ENCODE results near the gene ABCB11.
A peak's percentile ranks its signal among the peaks of the same experiment; 100 is the strongest.
"Not testable (repeated sequence)": the region's sequence is repeated elsewhere in the genome, so short reads cannot be mapped to it uniquely, and the experiment has no call there.

ABCB11 gene

GRCh38 chr2:168969865-168970264, 61.3 kb downstream of the ABCB11 start:
- DNase-seq, result no peak

GRCh38 chr2:168968342-168968741, 62.8 kb downstream of the ABCB11 start:
- DNase-seq, result no peak

- peak in 1 of 2 experiments; percentile 11 for DNase-seq
Observed at GRCh38 chr2:168964251-168964807, 66.8 kb downstream of the ABCB11 start.

- DNase-seq, result no peak
Observed at GRCh38 chr2:168962636-168963035, 68.5 kb downstream of the ABCB11 start.

GRCh38 chr2:168961450-168962229, 69.5 kb downstream of the ABCB11 start:
- peak; percentile 83 for DNase-seq

GRCh38 chr2:168956392-168956791, 74.7 kb downstream of the ABCB11 start:
- no peak for DNase-seq

GRCh38 chr2:168955321-168955720, 75.8 kb downstream of the ABCB11 start:
- no peak for DNase-seq

- no peak for DNase-seq
Observed at GRCh38 chr2:168954256-168954655, 76.9 kb downstream of the ABCB11 start.

- no peak for DNase-seq
Observed at GRCh38 chr2:168952424-168952823, 78.7 kb downstream of the ABCB11 start.

- no peak for DNase-seq
Observed at GRCh38 chr2:168951871-168952270, 79.3 kb downstream of the ABCB11 start.

- no peak for DNase-seq
Observed at GRCh38 chr2:168949324-168949723, 81.8 kb downstream of the ABCB11 start.

GRCh38 chr2:168948621-168949212, 82.4 kb downstream of the ABCB11 start:
- DNase-seq, result peak; percentile 11 to 24

- DNase-seq, result no peak
Observed at GRCh38 chr2:168945508-168945907, 85.6 kb downstream of the ABCB11 start.

GRCh38 chr2:168944065-168944464, 87.1 kb downstream of the ABCB11 start:
- no peak for DNase-seq

GRCh38 chr2:168941297-168941696, 89.8 kb downstream of the ABCB11 start:
- no peak for DNase-seq

GRCh38 chr2:168939918-168940317, 91.2 kb downstream of the ABCB11 start:
- DNase-seq, result no peak

GRCh38 chr2:168939061-168939460, 92.1 kb downstream of the ABCB11 start:
- no peak for DNase-seq

GRCh38 chr2:168935810-168936581, 95.1 kb downstream of the ABCB11 start:
- DNase-seq, result no peak

GRCh38 chr2:168934826-168935225, 96.3 kb downstream of the ABCB11 start:
- DNase-seq, result no peak

GRCh38 chr2:168932174-168932573, 99.0 kb downstream of the ABCB11 start:
- DNase-seq, result not testable (repeated sequence)

- DNase-seq, result no peak
Observed at GRCh38 chr2:168930242-168930641, 100.9 kb downstream of the ABCB11 start.

GRCh38 chr2:168929031-168929430, 102.1 kb downstream of the ABCB11 start:
- no peak for DNase-seq

- no peak for DNase-seq
Observed at GRCh38 chr2:168928113-168928831, 102.9 kb downstream of the ABCB11 start.
